ENCODE data around the gene FOXA1. TPM values are rescaled to one million over a fixed set of nuclear protein-coding genes. Genes with fewer than 3 reads are reported as not detected.

The FOXA1 gene
- total and polyA plus RNA-seq, 2 donors (not counting 1 experiment from before 2014, with no cell fraction given), result not detected

DNA sequence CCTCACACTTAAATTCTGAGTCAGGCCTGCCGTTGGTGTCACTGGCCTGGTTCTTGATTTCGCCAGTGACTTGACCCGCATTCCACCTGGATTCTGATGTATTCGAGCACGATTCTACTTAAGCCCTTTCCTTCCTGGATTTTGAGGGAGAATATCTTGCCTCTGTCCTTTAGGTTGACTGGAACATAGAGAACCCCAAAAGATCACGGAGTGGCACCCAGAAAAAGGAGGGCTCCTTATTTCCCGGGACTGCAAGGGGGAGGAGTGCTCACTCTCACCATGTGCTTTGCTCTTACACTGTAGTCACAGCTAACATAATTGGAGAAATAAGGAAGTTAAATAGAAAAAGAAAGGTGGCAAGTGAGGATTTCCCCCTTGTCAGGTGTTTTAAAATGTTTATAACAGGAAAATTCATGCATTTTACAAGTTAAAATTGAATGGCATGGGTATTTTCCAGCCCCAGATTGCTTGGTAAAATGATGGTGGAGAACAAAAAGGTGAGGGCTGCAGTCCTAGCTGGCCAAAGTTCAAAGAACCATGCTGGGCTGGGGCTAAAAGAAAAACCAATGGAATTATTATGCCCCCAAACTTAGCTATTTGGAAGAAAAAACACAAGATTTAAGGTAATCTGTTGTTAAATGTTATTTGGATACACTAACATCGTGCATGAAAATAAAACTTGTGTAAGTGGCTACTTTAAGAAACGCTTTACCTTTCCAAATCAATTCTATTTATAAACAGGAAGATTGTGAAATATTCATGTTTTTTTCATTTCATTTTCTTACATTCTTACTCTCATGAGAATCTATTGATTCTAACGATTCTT lies 8.9 kb downstream of the FOXA1 start:
- H3K9ac ChIP-seq (ENCODE audit: low read length), result no peak overlapping the region
- no peaks in the 10 kb centered on the region for H3K36me3 ChIP-seq (replicated peaks in 1 of 2; ENCODE audit: control extremely low read depth in 1 of 2, control insufficient read depth in 1 of 2, extremely low read depth in 1 of 2, insufficient read depth in 2 of 2, low read length in 1 of 2)
- no peak overlapping the region for H3K27ac Mint-ChIP-seq
- DNase-seq, result no peak
- H3K4me3 ChIP-seq (ENCODE audit: control extremely low read depth in 1 of 5, extremely low read depth in 1 of 5, insufficient read depth in 1 of 5, low read depth in 2 of 5, low read length in 4 of 5), result no peak overlapping the region
- POLR2A ChIA-PET, result no interaction called here
- no peak overlapping the region for H2AFZ ChIP-seq (ENCODE audit: insufficient read depth, low read depth, low read length, poor library complexity, severe bottlenecking)
- intact Hi-C loops (cut with micrococcal nuclease), result no loop called here
- H4K20me1 ChIP-seq (ENCODE audit: control insufficient read depth, insufficient read depth, low read length, poor library complexity, severe bottlenecking), result no peaks in the 10 kb centered on the region
- no peak overlapping the region for H3K4me3 Mint-ChIP-seq
- no peaks in the 10 kb centered on the region for H3K4me1 Mint-ChIP-seq
- H3K27me3 Mint-ChIP-seq, result peaks cover 50% of the 10 kb centered on the region
- no peaks in the 10 kb centered on the region for H3K4me1 ChIP-seq (ENCODE audit: control insufficient read depth in 2 of 2, insufficient read depth in 2 of 2, low read length in 2 of 2)
- H3K4me2 ChIP-seq (replicated peaks; ENCODE audit: low read depth, low read length, poor library complexity, severe bottlenecking), result no peak overlapping the region
- 36% methylated on average over 4 of the region's 10 CpGs for WGBS (ENCODE audit: insufficient coverage)
- TF ChIP-seq EZH2 (IDR thresholded peaks at IDR 0.05; ENCODE audit: borderline replicate concordance, insufficient read depth, low read depth, low read length, poor library complexity, severe bottlenecking) (no peak), CTCF (IDR thresholded peaks at IDR 0.05) (no peak)
- no peak for ATAC-seq (ENCODE audit: low read depth)
- H3K27me3 ChIP-seq (replicated peaks in 1 of 4; ENCODE audit: control extremely low read depth in 1 of 4, control insufficient read depth in 3 of 4, insufficient read depth in 4 of 4, low read length in 3 of 4), result peaks cover 0 to 45% (median 34%) of the 10 kb centered on the region in 4 experiments
- H3K9me3 Mint-ChIP-seq (ENCODE audit: insufficient read depth), result no peaks in the 10 kb centered on the region
- H3K79me2 ChIP-seq (ENCODE audit: control insufficient read depth, insufficient read depth, low read length), result no peaks in the 10 kb centered on the region
- CTCF ChIA-PET, result no interaction called here
- H3K27ac ChIP-seq (ENCODE audit: low read length in 2 of 2), result no peak overlapping the region
- peaks cover 0 to 29% (median 0%) of the 10 kb centered on the region in 3 donors for H3K9me3 ChIP-seq (ENCODE audit: control extremely low read depth in 1 of 3, control insufficient read depth in 2 of 3, insufficient read depth in 1 of 3, low read length in 2 of 3)

DNA sequence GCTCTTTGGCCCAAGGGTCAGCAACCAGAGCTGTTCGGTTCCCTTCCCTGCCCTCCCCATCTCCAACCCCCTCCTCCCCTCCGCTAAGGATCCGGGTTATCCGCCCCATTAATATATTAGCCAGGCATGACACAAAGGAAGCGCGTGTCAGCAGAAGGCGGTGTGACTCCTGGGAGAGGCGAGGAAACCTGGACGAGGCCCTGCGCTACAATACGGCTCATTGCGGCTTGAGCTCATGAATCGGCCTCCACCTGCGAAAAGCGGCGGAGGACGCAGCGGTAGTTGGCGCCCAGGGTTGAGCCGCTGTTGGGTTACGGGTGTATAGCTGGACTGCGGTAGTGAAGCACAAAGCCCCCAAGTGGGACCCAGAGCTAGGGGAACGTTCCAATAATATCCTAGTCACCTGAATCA lies 9.9 kb downstream of the FOXA1 start:
- Histone ChIP-seq H3K4me3 (ENCODE audit: control extremely low read depth in 1 of 5, extremely low read depth in 1 of 5, insufficient read depth in 1 of 5, low read depth in 2 of 5, low read length in 4 of 5) (no peak overlapping the region), H3K79me2 (ENCODE audit: control insufficient read depth, insufficient read depth, low read length) (no peaks in the 10 kb centered on the region), H3K27ac (ENCODE audit: low read length in 2 of 2) (no peak overlapping the region), H2AFZ (ENCODE audit: insufficient read depth, low read depth, low read length, poor library complexity, severe bottlenecking) (no peak overlapping the region), H3K9me3 (ENCODE audit: control extremely low read depth in 1 of 3, control insufficient read depth in 2 of 3, insufficient read depth in 1 of 3, low read length in 2 of 3) (peaks cover 0 to 29% (median 0%) of the 10 kb centered on the region in 3 donors), H3K4me2 (replicated peaks; ENCODE audit: low read depth, low read length, poor library complexity, severe bottlenecking) (no peak overlapping the region), H4K20me1 (ENCODE audit: control insufficient read depth, insufficient read depth, low read length, poor library complexity, severe bottlenecking) (no peaks in the 10 kb centered on the region), H3K9ac (ENCODE audit: low read length) (no peak overlapping the region), H3K27me3 (replicated peaks in 1 of 4; ENCODE audit: control extremely low read depth in 1 of 4, control insufficient read depth in 3 of 4, insufficient read depth in 4 of 4, low read length in 3 of 4) (peaks cover 0 to 35% (median 26%) of the 10 kb centered on the region in 4 experiments), H3K4me1 (ENCODE audit: control insufficient read depth in 2 of 2, insufficient read depth in 2 of 2, low read length in 2 of 2) (no peaks in the 10 kb centered on the region), H3K36me3 (replicated peaks in 1 of 2; ENCODE audit: control extremely low read depth in 1 of 2, control insufficient read depth in 1 of 2, extremely low read depth in 1 of 2, insufficient read depth in 2 of 2, low read length in 1 of 2) (no peaks in the 10 kb centered on the region)
- H3K4me3 Mint-ChIP-seq, result no peak overlapping the region
- DNase-seq (no peak), ATAC-seq (ENCODE audit: low read depth) (no peak)
- 21% methylated on average over 23 of the region's 23 CpGs for WGBS (ENCODE audit: insufficient coverage)
- ChIA-PET POLR2A (no interaction called here), CTCF (no interaction called here)
- no peaks in the 10 kb centered on the region for H3K9me3 Mint-ChIP-seq (ENCODE audit: insufficient read depth)
- TF ChIP-seq EZH2 (IDR thresholded peaks at IDR 0.05; ENCODE audit: borderline replicate concordance, insufficient read depth, low read depth, low read length, poor library complexity, severe bottlenecking) (no peak), CTCF (IDR thresholded peaks at IDR 0.05) (no peak)
- intact Hi-C loops (cut with micrococcal nuclease), result no loop called here
- H3K4me1 Mint-ChIP-seq, result no peaks in the 10 kb centered on the region
- no peak overlapping the region for H3K27ac Mint-ChIP-seq
- H3K27me3 Mint-ChIP-seq, result peaks cover 44% of the 10 kb centered on the region
